Loucy (cell line): ENCODE data around the gene SSX3.
"Not testable (repeated sequence)": the region's sequence is repeated elsewhere in the genome, so short reads cannot be mapped to it uniquely, and the experiment has no call there.

Experiments
- CTCF ChIP-seq: fragments of 200-600 bp; sonication (generic); conservative IDR thresholded peaks from 2 replicates; pipeline ENCODE4 v1.5.1; 2014; ENCODE audit warnings: mild to moderate bottlenecking, antibody characterized with exemption, low read length
- EZH2phosphoT487 ChIP-seq: fragments of 200-600 bp; IDR thresholded peaks from 2 replicates; pipeline ENCODE4 v1.6.1; 2018; ENCODE audit warnings: antibody characterized with exemption, mild to moderate bottlenecking, moderate library complexity, borderline replicate concordance

GRCh38 chrX:48383239-48383638, 26.7 kb upstream of the SSX3 start, which contains the start of gene SSX4:
- TF ChIP-seq CTCF, EZH2phosphoT487: not testable (repeated sequence)
